HPDE6-E6E7 (cell line): ENCODE measurements around the gene RPL41.
"Not testable (repeated sequence)": the region's sequence is repeated elsewhere in the genome, so short reads cannot be mapped to it uniquely, and the experiment has no call there.

Source experiments
- DNase-seq: peaks from one replicate; pipeline ENCODE4 v3.0.0; 2011; ENCODE audit warnings: missing footprints; ENCODE audit errors: extremely low spot score

The RPL41 gene

DNA sequence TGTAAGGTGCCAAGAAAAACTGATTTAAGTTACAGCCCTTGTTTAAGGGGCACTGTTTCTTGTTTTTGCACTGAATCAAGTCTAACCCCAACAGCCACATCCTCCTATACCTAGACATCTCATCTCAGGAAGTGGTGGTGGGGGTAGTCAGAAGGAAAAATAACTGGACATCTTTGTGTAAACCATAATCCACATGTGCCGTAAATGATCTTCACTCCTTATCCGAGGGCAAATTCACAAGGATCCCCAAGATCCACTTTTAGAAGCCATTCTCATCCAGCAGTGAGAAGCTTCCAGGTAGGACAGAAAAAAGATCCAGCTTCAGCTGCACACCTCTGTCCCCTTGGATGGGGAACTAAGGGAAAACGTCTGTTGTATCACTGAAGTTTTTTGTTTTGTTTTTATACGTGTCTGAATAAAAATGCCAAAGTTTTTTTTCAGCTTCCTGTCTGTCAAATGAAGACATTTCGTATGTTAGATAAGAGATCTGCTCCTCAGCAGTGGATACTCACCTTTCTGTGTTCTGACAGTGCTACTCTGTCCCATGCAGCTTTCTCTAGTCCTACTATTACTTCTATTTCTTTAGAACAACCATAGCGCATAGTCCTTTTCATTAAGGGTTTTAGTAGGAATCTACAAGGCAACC, 13.2 kb upstream of the RPL41 start:
- DNase-seq, result no peak

DNA sequence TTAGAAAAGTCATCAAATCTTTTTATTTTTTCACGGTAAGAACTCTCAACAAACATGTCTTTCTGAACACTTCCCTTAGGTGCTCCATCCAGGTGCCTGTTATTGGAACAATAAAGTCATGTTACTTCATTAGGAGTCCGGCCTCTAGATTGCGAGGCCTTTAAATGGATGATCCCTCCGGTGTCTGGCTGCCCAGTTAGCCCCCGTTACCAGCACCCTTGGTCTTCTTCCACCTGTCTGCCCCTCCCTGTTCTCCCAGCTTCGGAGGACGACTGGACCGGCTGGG, 12.7 kb upstream of the RPL41 start:
- DNase-seq, result no peak

DNA sequence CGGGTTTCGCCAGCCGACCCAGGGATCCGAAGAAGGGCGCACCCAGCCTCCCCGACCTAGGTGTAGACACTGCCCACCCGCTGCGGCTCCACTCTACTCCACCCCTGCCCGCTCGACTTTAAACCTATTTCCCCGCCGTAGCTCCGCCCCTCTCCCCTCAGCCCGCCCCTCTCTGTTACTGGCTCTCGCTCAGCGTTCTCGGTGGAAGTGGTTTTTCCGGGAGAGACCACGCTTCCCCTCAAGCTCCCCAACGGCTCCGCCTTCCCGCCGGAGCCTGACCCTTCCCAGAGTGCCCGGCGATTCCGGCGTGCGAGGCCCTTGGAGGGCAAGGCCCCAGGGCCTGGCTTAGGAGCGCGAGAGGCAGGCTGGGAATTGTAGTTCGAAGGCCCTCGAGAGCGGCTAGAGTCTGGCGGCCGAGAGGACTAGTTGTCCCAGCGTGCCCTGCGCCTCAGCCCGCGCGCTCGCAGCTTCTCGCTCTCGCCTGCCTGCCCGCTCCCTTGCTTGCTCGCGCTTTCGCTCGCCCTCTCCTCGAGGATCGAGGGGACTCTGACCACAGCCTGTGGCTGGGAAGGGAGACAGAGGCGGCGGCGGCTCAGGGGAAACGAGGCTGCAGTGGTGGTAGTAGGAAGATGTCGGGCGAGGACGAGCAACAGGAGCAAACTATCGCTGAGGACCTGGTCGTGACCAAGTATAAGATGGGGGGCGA, 12.2 kb upstream of the RPL41 start, which contains the start of gene PA2G4:
Gene PA2G4, plus strand, starts transcription at position 451 of the 706 bp plus-strand sequence. Its CDS starts 179 bp downstream, at position 630.
- peak; percentile 98 for DNase-seq

DNA sequence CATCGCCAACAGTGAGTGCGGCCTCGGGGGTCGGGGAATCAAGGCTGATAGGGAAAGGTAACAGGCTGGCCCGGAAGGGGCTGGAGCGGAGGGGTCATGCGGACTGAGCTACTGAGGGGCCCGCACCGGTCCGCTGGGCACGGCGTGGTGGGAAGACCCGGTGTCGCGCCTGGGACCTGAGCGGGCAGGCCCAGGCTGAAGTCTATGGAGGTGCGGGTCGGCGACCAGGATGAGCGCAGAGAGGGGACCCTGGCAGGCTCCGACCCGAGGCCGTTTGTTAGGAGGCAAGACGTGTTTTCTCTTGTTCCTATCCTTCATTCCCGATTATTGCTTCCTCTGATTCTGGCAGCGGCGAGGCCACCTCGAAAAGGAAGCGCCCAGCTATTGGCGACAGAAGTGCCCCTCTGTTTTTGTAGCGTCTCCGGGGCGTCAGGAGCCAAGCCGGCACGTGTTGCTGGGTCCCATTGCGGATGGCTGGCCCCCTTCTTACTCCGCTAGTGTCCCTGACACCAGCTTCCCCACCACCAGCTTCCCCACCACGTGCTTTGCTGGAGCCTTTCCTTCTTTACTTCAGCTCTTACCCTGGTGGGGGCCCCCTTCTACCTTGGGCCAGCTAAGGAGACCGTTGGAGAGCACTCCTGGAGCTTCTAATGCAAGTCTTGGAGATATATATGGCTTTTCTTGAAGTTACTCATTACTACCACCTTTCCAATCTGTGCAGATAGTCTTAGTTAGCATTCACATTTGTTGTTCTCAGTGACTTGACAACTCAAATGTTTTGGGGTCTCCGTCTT, 11.4 kb upstream of the RPL41 start:
- no peak for DNase-seq

DNA sequence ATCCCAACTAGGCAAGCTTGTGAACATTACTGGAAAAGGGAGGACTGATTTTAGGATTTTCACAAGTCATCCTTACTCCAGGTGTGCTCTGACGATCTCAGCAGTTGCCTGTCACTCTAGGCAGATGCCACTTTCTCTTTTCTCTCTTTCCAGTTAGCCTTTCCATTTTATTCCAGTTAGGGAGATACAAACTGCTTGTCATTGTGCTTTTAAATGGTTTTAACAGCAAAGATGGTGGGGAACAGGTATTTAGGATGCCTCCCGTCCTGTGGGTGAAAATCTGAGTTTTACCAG, 10.9 kb upstream of the RPL41 start:
- no peak for DNase-seq

DNA sequence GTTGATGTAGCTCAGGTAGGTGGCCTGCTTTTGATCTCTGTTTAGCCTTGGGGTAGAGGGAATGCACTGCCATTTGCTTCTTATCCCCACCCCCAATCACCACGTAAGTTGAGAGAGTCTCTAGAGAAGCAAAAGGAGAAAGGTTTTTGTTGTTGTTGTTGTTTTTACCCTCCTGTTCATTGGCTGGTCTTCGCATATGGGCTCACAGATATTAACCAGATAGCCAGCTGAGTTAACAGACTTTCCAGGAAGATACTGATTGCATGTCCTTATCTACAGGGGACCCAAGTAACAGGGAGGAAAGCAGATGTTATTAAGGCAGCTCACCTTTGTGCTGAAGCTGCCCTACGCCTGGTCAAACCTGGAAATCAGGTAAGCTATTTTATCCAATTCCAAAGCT, 9.2 kb upstream of the RPL41 start:
- DNase-seq, result no peak

DNA sequence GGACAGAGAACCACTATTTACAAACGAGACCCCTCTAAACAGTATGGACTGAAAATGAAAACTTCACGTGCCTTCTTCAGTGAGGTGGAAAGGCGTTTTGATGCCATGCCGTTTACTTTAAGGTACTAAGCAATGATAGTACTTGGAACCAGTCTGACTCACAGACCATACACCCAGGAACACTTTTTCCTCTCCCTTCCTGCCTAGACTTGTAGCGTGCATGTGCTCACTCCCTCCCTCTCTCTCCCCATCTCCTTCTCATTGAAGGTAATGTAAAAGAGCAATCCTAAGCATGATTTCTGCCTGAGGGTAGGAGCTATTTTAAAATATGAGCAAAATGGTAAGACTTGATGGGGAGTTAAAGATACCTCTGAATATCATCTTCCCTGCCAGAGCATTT, 5.9 kb upstream of the RPL41 start:
- DNase-seq, result peak; percentile 73

DNA sequence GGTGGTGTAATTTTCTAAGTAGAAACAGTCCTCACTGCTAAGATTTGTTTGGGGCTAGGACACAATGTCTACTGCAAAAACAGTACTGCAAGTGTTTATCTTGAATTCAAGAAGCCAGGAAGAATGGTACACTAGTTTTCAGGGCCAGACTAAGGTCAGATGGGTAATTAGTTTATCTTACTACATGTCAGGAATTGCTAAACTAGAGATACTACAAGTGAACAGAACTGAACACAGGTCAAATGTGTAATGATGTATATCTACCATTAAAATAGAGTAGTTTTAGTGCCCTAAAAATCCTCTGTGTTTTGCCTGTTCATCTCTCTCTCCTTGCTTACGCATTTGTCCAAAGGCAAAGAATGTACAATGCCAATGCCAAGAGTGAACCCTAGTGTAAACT, 2.3 kb upstream of the RPL41 start:
- no peak for DNase-seq

DNA sequence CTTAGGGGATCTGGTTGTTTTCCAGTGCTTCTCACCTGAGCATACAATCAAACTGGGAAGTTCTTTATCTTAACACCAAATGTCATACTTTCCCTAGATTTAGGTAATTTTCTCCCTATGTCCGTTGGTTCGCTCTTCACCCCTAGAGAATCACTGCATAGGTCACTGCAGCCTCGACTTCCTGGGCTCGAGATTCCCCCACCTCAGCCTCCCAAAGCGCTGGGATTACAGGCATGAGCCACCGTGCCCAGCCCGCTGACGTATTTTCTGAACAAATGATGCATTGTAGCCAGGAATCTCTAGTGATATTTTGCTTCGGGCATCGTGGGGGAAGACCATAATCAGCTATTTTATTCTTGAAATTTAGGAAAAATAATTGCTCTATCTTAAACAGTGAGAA, 1.1 kb upstream of the RPL41 start:
- no peak for DNase-seq

DNA sequence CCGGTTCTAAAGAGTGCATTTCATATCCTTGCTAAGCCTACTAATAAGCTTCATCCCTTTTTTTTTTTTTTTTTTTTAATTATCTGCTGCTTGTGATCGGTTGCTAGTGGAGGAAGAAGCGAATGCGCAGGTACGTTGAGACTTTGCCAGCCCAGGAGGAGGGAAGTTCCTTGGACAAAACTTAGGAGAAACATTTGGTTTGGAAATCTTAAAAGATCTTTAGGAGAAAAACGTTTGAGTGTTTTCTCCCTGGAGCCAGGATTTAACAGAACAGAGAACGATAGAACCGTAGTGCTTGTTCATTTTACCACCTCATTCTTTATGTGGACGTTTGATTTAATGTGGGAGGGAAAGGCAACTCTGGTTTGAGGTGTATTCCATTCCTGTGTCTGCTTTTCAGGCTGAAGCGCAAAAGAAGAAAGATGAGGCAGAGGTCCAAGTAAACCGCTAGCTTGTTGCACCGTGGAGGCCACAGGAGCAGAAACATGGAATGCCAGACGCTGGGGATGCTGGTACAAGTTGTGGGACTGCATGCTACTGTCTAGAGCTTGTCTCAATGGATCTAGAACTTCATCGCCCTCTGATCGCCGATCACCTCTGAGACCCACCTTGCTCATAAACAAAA, 761 bp downstream of the RPL41 start:
- not testable (repeated sequence) for DNase-seq

DNA sequence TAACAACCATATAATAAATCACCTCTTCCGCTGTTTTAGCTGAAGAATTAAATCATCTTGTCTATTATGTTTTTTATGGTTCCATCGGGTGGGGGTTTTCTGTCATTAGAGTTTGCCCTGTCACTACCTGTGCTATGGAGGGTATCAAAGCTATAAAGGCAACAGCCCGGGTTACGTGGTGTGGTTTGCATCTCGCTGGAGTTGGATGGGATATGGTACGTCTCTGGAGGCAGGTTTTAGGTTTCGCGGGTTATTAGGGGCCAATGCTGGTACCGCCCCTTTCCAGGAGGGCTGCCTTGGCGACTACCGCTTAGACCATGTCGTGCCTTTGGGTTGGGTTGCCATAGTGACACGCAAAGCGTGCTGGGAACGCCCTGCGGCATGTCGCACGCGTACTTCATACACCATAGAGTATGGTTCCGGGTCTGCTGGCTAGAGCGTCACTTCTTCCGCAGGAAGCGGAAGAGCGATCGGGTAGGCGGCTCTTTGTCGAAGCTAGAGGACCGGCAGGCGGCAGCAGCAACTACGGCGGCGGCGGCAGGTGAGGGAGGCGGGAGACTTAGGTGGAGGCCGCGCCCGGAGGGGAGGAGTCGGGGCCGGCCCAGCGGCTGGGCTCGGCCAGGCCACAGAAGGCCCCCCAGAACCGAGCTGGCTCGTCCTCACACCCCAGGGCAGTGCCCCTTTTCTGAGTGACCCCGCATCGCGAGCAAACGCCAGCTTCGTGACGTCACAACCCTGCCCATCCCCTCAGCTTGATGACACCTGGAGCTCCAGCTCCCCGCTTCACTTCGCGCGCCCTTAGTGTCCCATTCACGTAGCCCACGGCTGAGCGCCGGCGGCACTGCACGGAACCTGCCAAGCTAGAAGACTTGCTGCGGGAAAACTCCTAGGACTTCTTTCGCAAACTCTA, 1.6 kb downstream of the RPL41 start, which contains the start of gene ZC3H10:
Gene ZC3H10, plus strand, starts transcription at position 489 of the 910 bp plus-strand sequence. CDS start 2,297 bp downstream, outside the sequence.
- DNase-seq, result peak; percentile 88

DNA sequence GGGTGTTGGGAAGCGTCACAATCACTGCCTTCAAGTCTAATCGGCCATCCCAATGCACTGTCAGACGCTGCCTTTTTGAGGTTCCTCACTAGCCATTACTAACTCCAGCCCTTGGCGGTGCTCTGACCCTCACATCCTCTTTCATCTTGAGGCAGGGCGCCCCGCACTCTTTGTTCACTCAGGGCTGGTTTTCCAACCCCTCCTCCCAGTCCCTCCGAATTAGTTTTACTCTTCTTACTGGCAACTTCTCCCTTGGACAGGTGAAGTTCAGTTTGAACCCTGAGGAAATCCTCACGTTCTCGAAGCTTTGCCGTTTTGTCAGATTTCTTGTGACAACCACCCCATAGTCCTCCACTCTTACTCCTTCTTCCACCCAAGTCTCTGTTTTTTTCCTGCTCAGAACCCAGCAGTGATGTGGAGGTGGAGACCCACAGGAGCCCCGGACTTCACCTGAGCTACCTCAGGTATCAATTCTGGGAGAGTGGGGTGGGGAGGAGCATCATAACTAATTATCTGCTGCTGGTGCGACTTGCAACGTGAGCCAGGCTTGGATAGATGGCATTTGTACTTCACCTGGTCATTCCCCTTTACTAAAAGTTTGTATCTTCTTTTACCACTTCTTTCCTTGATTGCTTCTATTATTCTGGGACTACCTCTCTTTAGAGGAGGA, 2.4 kb downstream of the RPL41 start:
- DNase-seq, result no peak

DNA sequence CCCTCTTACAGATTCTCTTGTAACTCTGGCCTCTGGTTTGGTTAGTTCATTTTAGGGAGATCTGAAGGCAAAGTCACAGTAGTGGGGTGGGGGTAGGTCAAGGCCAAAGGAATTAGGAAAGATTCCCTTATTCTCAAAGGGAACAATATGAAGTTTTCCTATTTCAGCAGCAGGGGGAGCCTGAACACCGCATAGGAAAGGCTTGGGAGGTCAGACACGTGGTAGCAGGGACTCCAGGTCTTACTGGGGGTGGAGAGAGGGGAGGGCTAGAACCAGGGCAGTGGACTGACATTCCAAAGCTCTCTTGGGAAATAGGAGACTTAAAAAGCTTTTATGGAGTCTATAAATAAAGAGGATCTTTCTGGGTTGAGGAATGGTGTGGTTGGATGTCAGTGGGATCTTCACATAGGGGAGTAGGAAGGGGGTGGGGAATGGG, 2.9 kb downstream of the RPL41 start:
- peak; percentile 75 for DNase-seq

DNA sequence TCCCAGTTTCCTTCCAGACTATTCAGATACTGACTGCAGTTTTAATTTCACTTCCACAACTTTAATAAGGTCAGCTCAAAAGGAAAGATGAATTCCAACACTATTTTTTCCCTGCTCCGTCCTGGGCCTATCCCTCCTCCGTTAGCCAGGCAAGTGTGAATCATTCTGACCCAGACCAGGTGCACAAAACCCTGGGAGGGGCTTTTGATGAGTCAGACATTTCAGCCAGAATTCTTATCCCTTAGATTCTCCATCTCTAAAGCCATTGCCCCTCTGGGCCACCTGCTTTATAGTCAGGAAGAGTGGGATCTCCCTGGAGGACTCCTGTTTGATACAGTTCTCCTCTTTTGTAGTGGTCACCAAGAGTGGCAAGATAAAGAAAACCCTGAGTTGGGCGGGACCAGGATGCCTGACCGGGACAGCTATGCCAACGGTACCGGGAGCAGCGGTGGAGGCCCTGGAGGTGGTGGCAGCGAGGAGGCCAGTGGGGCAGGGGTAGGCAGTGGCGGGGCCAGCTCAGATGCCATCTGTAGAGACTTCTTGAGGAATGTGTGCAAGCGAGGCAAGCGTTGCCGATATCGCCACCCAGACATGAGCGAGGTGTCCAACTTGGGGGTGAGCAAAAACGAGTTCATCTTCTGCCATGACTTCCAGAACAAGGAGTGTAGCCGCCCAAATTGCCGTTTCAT, 3.9 kb downstream of the RPL41 start:
- no peak for DNase-seq

DNA sequence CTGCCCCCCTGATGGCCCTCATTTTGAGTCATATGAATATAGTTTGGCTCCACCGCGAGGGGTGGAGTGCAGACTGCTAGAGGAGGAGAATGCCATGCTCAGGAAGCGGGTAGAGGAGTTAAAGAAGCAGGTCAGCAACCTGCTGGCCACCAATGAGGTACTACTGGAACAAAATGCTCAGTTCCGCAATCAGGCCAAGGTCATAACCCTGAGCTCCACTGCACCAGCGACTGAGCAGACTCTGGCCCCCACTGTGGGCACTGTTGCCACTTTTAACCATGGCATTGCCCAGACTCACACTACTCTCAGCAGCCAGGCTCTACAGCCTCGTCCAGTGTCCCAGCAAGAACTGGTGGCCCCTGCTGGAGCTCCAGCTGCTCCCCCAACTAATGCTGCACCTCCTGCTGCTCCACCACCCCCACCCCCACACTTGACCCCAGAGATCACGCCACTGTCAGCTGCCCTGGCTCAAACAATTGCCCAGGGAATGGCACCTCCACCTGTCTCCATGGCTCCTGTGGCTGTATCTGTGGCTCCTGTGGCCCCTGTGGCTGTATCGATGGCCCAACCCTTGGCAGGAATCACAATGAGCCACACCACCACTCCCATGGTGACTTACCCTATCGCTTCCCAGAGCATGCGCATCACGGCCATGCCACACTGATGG, 4.9 kb downstream of the RPL41 start:
- no peak for DNase-seq

DNA sequence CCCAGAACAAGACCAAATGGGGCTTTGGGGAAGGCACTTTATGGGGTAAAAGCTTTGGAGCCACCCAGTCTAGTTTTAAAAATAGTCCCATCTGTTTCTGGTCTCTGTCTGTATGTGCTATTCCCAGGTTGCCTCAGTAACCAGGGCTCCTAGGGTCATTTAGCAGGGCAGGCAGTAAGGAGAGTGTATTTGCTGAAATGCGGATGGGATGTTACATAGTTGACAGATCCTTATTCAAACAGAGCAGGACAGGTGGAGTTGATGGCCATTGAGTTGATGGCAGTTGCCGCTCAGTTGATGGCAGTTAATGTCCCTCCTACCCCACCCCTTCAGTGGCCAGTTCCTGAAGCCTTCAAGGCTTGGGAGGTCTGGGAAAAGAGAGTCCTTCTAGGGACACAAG, 6.2 kb downstream of the RPL41 start:
- DNase-seq, result no peak

DNA sequence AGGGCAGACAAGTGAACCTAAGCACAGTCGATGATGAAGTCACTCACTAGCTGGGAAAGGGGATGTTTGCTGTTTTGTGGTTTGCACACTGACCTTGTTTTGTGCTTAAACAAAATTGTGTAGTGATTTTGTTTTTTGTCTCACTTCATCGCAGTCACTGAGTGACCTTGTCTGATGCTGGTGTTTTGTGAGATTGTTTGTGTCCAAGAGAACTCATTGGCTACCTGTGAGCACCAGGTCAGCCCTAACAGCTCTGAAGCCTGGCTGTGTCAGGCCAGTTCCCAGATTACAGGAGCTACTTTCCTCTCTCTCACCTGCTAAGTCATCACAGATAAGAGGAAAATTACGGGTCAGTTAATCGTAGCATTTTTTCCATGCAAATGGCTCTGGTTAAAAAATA, 7.7 kb downstream of the RPL41 start:
- DNase-seq, result no peak

DNA sequence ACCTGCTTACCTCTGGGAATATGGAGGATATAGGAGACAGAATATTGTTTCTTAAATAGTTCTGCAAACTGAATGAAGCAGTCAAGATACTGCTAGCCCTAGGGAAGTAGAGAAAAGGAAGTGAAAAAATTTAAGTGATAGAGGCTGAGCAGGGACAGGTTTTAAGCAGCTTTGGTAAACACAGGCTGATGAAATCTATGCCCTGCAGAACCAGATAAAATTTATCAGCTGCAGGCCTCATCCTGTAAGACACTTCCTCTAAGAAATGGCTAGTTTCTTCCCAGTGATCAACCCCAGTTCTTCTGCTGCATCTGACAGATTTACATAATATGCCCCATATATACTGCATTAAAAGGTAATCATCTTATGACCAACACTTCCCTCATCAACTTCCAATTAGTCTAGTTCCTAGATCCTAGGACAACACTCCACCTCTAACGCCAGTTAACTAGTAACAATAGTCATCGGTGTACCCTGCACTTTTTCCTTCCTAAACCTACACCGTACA, 10.4 kb downstream of the RPL41 start:
- DNase-seq, result no peak

DNA sequence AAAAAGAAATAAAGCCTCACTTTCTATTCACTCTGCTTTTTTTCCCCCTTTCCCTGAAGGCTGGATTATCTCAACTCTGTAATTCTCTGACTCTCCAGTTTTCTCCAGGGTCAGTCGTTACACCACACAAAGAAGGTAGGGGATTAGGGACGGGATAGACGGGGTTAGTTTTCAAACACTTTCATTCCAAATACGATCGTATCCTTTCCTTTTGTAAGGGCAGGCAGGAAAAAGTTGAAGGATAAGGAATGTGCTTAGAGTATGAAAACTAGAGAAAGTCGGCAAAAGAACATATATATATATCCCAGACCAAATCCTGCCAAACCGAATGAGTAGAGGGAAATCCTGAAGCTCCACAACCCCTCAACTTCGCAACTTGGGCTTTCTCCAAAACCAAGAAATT, 11.1 kb downstream of the RPL41 start:
- DNase-seq, result no peak
